ENCODE results near the gene CDKN2B.

Gene CDKN2B

GRCh38 chr9:22033012-22033630 lies 24.0 kb upstream of the CDKN2B start:
- no peak for DNase-seq

- DNase-seq, result no peak
Observed at GRCh38 chr9:22031655-22032411, 22.7 kb upstream of the CDKN2B start.

- DNase-seq, result peak; percentile 96
Observed at GRCh38 chr9:22030101-22030598, 21.0 kb upstream of the CDKN2B start.

- DNase-seq, result no peak
Observed at GRCh38 chr9:22029231-22029630, 20.1 kb upstream of the CDKN2B start.

- DNase-seq, result no peak
Observed at GRCh38 chr9:22028394-22028793, 19.3 kb upstream of the CDKN2B start.

- no peak for DNase-seq
Observed at GRCh38 chr9:22026696-22027095, 17.6 kb upstream of the CDKN2B start.

- no peak for DNase-seq
Observed at GRCh38 chr9:22022396-22022795, 13.3 kb upstream of the CDKN2B start.

GRCh38 chr9:22010866-22011625 lies 1.9 kb upstream of the CDKN2B start:
- DNase-seq, result no peak

GRCh38 chr9:22009506-22009867 lies 382 bp upstream of the CDKN2B start:
- DNase-seq, result no peak

- DNase-seq, result no peak
Observed at GRCh38 chr9:22008384-22008716, 755 bp downstream of the CDKN2B start.

- no peak for DNase-seq
Observed at GRCh38 chr9:22005702-22006606, 3.2 kb downstream of the CDKN2B start.

- no peak for DNase-seq
Observed at GRCh38 chr9:22005021-22005701, 3.9 kb downstream of the CDKN2B start.

GRCh38 chr9:22002038-22002437 lies 7.1 kb downstream of the CDKN2B start:
- no peak for DNase-seq

- DNase-seq, result no peak
Observed at GRCh38 chr9:21998026-21998425, 11.1 kb downstream of the CDKN2B start.

GRCh38 chr9:21997480-21997879 lies 11.6 kb downstream of the CDKN2B start:
- no peak for DNase-seq

GRCh38 chr9:21996858-21997257 lies 12.2 kb downstream of the CDKN2B start:
- no peak for DNase-seq

GRCh38 chr9:21996438-21996837 lies 12.7 kb downstream of the CDKN2B start:
- DNase-seq, result no peak

- no peak for DNase-seq
Observed at GRCh38 chr9:21995666-21996398, 13.3 kb downstream of the CDKN2B start.

GRCh38 chr9:21995006-21995665 lies 14.0 kb downstream of the CDKN2B start:
- DNase-seq, result peak; percentile 53

GRCh38 chr9:21994556-21995005 lies 14.5 kb downstream of the CDKN2B start, which contains the start of gene CDKN2B-AS1:
TSS of gene CDKN2B-AS1 (plus strand) at chr9:21994791.
- no peak for DNase-seq
